Activated CD4-positive, alpha-beta T cell treated with anti-CD3 and anti-CD28 coated beads, Interleukin-2, amount 10 ng/mL, durations not matched to agents 7 days and 5 days (primary cell): ENCODE data around the gene TMPRSS7. TPM values are rescaled to one million over a fixed set of nuclear protein-coding genes. Genes with fewer than 3 reads are reported as not detected.

Source experiments
- CTCF ChIA-PET: fragments of 350-600 bp; sonication (Branson Sonifier 250); formaldehyde crosslinking; loops from one replicate; lab custom pipeline; 2021; ENCODE audit warnings: antibody characterized with exemption; lab: Charles Lee
- POLR2A ChIA-PET: fragments of 350-600 bp; sonication (Branson Sonifier 250); formaldehyde crosslinking; loops from one replicate; lab custom pipeline; 2021; ENCODE audit warnings: antibody characterized with exemption; lab: Charles Lee
- DNase-seq: peaks from one replicate; pipeline ENCODE4 v3.0.0-alpha.2; 2020
- H3K27ac Mint-ChIP-seq: one replicate; pipeline ENCODE4 v1.8.0; 2021; ENCODE audit warnings: mild to moderate bottlenecking, moderate library complexity, mixed read lengths
- H3K27me3 Mint-ChIP-seq: one replicate; pipeline ENCODE4 v1.8.0; 2021; ENCODE audit warnings: mixed read lengths
- H3K36me3 Mint-ChIP-seq: one replicate; pipeline ENCODE4 v1.8.0; 2021; ENCODE audit warnings: low read depth, mixed read lengths
- H3K4me1 Mint-ChIP-seq: one replicate; pipeline ENCODE4 v1.8.0; 2021; ENCODE audit warnings: mixed read lengths
- H3K4me3 Mint-ChIP-seq: one replicate; pipeline ENCODE4 v1.8.0; 2021; ENCODE audit warnings: mild to moderate bottlenecking, moderate library complexity, mixed read lengths
- H3K9me3 Mint-ChIP-seq: one replicate; pipeline ENCODE4 v1.8.0; 2021; ENCODE audit warnings: mixed read lengths
- total RNA-seq, 2 experiments: library from RNA; stranded (reverse); gene quantifications; one replicate each; pipeline ENCODE4 v1.2.3, GENCODE V29; 2021

The TMPRSS7 gene
- total RNA-seq, 2 experiments from 2014 or later: not detected

DNA sequence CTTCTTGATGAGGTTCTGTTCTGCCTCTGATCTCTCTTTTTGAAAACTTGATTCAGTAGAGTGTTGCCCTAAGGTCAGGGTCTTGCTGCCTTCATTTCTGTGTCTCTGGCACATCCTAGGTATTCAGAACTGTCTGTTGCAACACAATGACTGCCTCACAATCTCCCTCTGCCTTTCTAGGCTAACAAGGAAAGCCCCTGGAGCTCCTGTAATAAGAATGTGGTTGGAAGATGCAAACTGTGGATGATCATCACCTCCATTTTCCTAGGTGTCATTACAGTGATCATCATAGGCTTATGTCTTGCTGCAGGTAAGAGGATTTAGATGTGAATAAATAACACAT, 58.6 kb downstream of the TMPRSS7 start:
- no peak for DNase-seq
- no peaks in the 10 kb centered on the region for H3K27me3 Mint-ChIP-seq
- H3K27ac Mint-ChIP-seq: peak overlapping the region; percentile 34
- no peak overlapping the region for H3K4me3 Mint-ChIP-seq
- ChIA-PET CTCF (interaction anchor here (1.0 to 1.6 kb wide), 2 partner anchors 16 to 18 kb away, joined by 3 to 5 read pairs; no protein-coding TSS in a partner anchor), POLR2A (no interaction called here)
- peaks cover 48% of the 10 kb centered on the region for H3K4me1 Mint-ChIP-seq
- H3K9me3 Mint-ChIP-seq: no peaks in the 10 kb centered on the region
- H3K36me3 Mint-ChIP-seq: peaks cover 43% of the 10 kb centered on the region

GRCh38 chr3:112095731-112096130, 61.2 kb downstream of the TMPRSS7 start:
- DNase-seq: no peak
- ChIA-PET CTCF (interaction anchor here (1.3 kb wide), 1 partner anchor 23 kb away, joined by 3 read pairs; no protein-coding TSS in a partner anchor), POLR2A (no interaction called here)
- Mint-ChIP-seq H3K4me3 (no peak overlapping the region), H3K9me3 (no peaks in the 10 kb centered on the region), H3K27ac (no peak overlapping the region), H3K4me1 (peaks cover 27% of the 10 kb centered on the region), H3K36me3 (peaks cover 48% of the 10 kb centered on the region), H3K27me3 (no peaks in the 10 kb centered on the region)

GRCh38 chr3:112096176-112096575, 61.6 kb downstream of the TMPRSS7 start:
- Mint-ChIP-seq H3K27me3 (no peaks in the 10 kb centered on the region), H3K36me3 (peaks cover 46% of the 10 kb centered on the region), H3K27ac (no peak overlapping the region), H3K9me3 (no peaks in the 10 kb centered on the region), H3K4me1 (peaks cover 23% of the 10 kb centered on the region), H3K4me3 (no peak overlapping the region)
- ChIA-PET CTCF (interaction anchor here (1.3 kb wide), 1 partner anchor 24 kb away, joined by 3 read pairs; no protein-coding TSS in a partner anchor), POLR2A (no interaction called here)
- no peak for DNase-seq

DNA sequence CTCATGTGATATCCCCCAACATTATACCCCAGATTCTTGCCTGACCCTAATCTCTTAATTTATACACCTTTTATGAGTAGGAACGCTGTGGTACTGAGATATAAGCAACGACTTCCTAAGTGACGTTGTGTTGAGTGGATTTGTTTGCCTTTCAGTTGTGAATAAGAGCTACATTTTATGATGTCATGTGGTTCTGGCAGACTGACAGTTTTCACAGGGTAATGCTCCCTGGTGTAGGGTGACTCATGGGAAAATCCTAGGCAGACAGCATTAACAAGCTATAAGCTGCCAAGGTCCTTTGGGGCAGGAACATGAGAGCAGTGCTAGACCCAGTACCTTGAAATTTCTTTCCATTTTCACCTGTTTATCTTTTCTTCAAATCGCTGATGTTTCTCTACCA, 62.8 kb downstream of the TMPRSS7 start:
- Mint-ChIP-seq H3K4me1 (peaks cover 16% of the 10 kb centered on the region), H3K4me3 (no peak overlapping the region), H3K9me3 (no peaks in the 10 kb centered on the region), H3K36me3 (peaks cover 42% of the 10 kb centered on the region), H3K27me3 (no peaks in the 10 kb centered on the region), H3K27ac (no peak overlapping the region)
- no peak for DNase-seq
- POLR2A ChIA-PET: no interaction called here
- CTCF ChIA-PET: interaction anchor here (0.7 to 1.8 kb wide), 2 partner anchors 9 to 10 kb away, joined by 3 to 5 read pairs; partner anchors contain the start of gene C3orf52

DNA sequence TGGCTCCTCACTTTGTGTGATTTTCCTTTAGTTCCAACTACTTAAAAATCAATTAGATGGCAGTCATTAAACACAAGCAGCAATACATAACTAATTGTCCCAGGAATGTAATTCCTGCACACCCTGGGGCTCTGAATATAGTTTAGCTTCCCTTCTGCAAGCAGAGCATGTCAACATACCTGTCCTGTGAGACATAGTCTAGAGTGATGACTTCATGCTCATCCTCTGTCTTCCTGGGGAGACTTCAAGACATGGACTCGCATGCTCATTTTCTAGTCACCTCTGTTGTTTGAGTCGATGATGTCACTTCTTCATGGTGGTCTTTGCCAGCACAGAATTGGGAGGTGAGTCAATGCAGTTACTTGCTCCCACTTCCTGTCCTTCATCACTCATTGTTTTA, 67.4 kb downstream of the TMPRSS7 start:
- ChIA-PET CTCF (no interaction called here), POLR2A (no interaction called here)
- no peaks in the 10 kb centered on the region for H3K4me1 Mint-ChIP-seq
- H3K27me3 Mint-ChIP-seq: no peaks in the 10 kb centered on the region
- DNase-seq: no peak
- H3K36me3 Mint-ChIP-seq: peaks cover 27% of the 10 kb centered on the region
- H3K9me3 Mint-ChIP-seq: no peaks in the 10 kb centered on the region
- H3K27ac Mint-ChIP-seq: no peak overlapping the region
- H3K4me3 Mint-ChIP-seq: no peak overlapping the region

DNA sequence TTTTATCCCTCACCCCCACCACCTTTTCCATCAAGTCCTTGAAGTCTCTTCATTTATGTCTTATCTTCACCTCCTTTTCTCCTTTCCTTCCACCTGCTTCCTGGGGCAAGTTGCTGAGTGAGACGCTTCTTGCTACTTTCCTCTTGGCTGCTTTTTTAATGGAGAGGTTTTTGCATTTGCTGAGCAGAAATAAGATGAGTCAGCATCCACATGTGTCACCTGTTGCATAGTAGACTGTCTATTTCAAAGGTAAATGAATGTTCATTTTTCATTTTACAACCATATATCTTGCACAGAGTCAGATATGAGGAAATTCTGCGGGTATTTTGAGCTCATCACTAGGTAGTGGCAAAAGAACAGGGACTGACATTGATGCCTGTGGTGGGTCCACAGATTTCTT, 70.2 kb downstream of the TMPRSS7 start:
- H3K9me3 Mint-ChIP-seq: no peaks in the 10 kb centered on the region
- H3K27me3 Mint-ChIP-seq: no peaks in the 10 kb centered on the region
- no peak overlapping the region for H3K27ac Mint-ChIP-seq
- POLR2A ChIA-PET: no interaction called here
- peaks cover 15% of the 10 kb centered on the region for H3K36me3 Mint-ChIP-seq
- H3K4me3 Mint-ChIP-seq: no peak overlapping the region
- DNase-seq: no peak
- no peaks in the 10 kb centered on the region for H3K4me1 Mint-ChIP-seq
- CTCF ChIA-PET: interaction anchor here (1.7 kb wide), 1 partner anchor 18 kb away, joined by 3 read pairs; the partner anchor contains the start of gene C3orf52

DNA sequence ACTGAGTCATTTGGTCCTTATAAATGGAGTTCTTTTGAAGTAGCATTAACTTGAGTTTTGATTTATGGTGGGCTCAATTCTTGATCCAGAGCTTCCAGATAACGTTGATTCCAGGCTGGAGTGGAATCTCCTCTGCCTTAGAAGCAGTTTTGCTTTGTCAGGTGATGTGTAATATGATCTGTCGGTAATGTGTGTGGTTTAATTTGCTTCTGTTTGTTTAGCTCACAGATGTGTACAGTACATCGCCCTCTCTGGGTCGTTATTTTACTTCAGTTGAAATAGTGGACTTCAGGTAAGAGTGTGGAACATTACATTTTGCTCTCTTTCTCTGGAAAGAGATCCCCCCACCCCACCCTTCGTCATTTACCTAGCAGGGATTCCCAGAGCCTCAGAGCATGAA, 74.8 kb downstream of the TMPRSS7 start:
- DNase-seq: no peak
- H3K27me3 Mint-ChIP-seq: no peaks in the 10 kb centered on the region
- H3K4me3 Mint-ChIP-seq: no peak overlapping the region
- H3K9me3 Mint-ChIP-seq: no peaks in the 10 kb centered on the region
- H3K27ac Mint-ChIP-seq: no peak overlapping the region
- ChIA-PET POLR2A (no interaction called here), CTCF (interaction anchor here (1.5 to 1.6 kb wide), 2 partner anchors 17 to 190 kb away, joined by 3 to 5 read pairs; no protein-coding TSS in a partner anchor)
- H3K36me3 Mint-ChIP-seq: peaks cover 15% of the 10 kb centered on the region
- peaks cover 11% of the 10 kb centered on the region for H3K4me1 Mint-ChIP-seq

DNA sequence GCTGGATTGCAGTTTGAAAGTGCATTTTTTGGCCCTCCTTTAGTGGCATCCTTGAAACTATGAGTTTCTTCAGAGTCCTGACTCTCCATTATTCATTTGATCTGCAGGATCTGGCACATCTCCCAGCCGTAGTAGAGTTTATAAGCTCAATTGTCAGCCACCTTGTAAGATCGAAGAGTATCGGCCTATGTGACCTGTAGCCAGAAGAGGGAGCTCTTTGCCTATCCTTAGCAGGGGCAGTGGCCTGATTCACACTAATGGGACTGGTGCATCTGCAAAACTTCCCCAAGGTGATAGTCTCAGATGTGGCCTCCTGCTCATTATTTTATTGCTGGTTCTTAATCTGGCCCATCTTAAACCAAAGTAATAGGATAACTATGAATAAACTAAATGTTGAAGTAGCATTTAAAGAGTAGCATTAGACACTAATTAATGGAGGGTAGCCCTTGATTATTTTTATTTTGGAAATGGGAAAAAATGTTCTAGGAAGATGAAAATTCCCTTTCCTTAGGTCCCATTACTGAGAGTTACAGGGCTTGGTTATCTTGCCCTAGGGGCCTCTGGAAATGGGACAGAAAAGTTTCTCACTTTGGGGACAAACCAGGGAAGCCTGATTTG, 77.4 kb downstream of the TMPRSS7 start:
- Mint-ChIP-seq H3K9me3 (no peaks in the 10 kb centered on the region), H3K27me3 (no peaks in the 10 kb centered on the region), H3K36me3 (peaks cover 20% of the 10 kb centered on the region), H3K27ac (peak overlapping the region; percentile 10), H3K4me3 (no peak overlapping the region), H3K4me1 (peaks cover 14% of the 10 kb centered on the region)
- CTCF ChIA-PET: interaction anchor here (0.6 to 1.6 kb wide), 25 partner anchors 9 to 501 kb away, joined by 3 to 11 read pairs (median 3); partner anchors contain the start of genes GCSAM and SLC9C1
- DNase-seq: peak; percentile 79
- POLR2A ChIA-PET: no interaction called here

- H3K9me3 Mint-ChIP-seq: no peaks in the 10 kb centered on the region
These were observed 80.1 kb downstream of the TMPRSS7 start for GRCh38 chr3:112114576-112115160.

DNA sequence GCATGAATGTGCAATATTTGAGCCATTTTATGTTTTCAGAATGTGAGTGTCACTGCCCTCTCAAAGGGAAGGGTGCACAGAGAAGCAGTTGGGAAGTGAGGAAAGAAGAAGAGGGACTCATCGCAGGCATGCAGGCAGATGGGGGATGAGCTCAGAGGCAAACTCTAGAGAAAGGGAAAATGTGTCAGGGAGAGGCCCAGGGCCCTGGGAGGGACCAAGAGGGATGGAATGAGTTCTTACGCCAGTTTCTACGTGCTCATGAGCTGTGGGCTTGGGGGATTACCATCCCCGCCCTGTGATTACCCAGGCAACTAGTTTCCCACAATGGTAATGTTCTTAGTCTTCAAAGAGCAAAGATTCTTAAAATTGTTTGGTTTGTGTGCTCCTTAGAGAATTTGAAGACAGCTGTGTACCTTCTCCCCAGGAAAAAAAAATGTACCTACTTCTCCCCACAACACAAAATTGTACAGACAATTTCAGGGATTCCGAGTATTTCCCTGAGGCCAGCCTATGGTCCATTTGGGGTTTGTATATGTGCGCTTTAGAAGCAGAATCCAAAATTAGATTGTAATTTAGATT, 80.7 kb downstream of the TMPRSS7 start:
- ChIA-PET CTCF (interaction anchor here (0.9 kb wide), 2 partner anchors 11 to 21 kb away, joined by 3 read pairs; no protein-coding TSS in a partner anchor), POLR2A (no interaction called here)
- no peak for DNase-seq
- Mint-ChIP-seq H3K27me3 (no peaks in the 10 kb centered on the region), H3K36me3 (peaks cover 36% of the 10 kb centered on the region), H3K4me1 (peaks cover 43% of the 10 kb centered on the region), H3K9me3 (no peaks in the 10 kb centered on the region), H3K27ac (peak overlapping the region; percentile 31), H3K4me3 (no peak overlapping the region)

More at GRCh38 chr3:112114576-112115160, 80.1 kb downstream of the TMPRSS7 start:
- DNase-seq: no peak
- Mint-ChIP-seq H3K27me3 (no peaks in the 10 kb centered on the region), H3K4me1 (peaks cover 38% of the 10 kb centered on the region), H3K36me3 (peaks cover 37% of the 10 kb centered on the region), H3K27ac (no peak overlapping the region), H3K4me3 (no peak overlapping the region)
- ChIA-PET CTCF (interaction anchor here (0.9 kb wide), 2 partner anchors 11 to 22 kb away, joined by 3 read pairs; no protein-coding TSS in a partner anchor), POLR2A (no interaction called here)

- ChIA-PET POLR2A (no interaction called here), CTCF (no interaction called here)
- Mint-ChIP-seq H3K4me1 (peaks cover 48% of the 10 kb centered on the region), H3K4me3 (no peak overlapping the region), H3K9me3 (no peaks in the 10 kb centered on the region), H3K36me3 (peaks cover 35% of the 10 kb centered on the region), H3K27ac (no peak overlapping the region), H3K27me3 (no peaks in the 10 kb centered on the region)
- no peak for DNase-seq
These were observed 81.4 kb downstream of the TMPRSS7 start for GRCh38 chr3:112115806-112116383.

DNA sequence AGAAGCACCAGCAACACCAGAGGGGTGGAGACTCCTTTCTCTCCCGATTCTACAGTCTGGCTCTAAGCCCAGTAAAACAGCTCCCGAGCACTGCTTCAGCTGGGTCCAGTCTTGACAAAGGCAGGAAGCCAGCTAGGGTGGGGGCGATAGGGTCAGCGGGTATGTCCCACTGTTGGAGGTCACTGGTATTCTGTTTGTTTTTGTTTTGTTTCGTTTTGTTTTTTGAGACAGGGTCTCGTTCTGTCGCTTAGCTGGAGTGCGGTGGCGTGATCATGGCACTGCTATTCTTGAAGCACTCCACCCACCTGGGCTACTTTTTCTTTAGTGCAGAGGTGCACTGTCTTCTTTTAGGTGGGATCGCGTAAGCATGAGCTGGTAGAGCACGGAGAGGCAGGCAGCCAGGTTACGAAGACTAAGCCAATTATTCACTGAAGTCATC, 82.2 kb downstream of the TMPRSS7 start:
- ChIA-PET POLR2A (no interaction called here), CTCF (interaction anchor here (1.3 kb wide), 1 partner anchor 10 kb away, joined by 4 read pairs; no protein-coding TSS in a partner anchor)
- DNase-seq: no peak
- Mint-ChIP-seq H3K9me3 (no peaks in the 10 kb centered on the region), H3K4me3 (no peak overlapping the region), H3K4me1 (peaks cover 53% of the 10 kb centered on the region), H3K27me3 (no peaks in the 10 kb centered on the region), H3K27ac (peak overlapping the region; percentile 34), H3K36me3 (peaks cover 39% of the 10 kb centered on the region)
